Retina (tissue), 1 donor: ENCODE measurements around the gene ZNF335.
"Not testable (repeated sequence)": the region's sequence is repeated elsewhere in the genome, so short reads cannot be mapped to it uniquely, and the experiment has no call there.

Source experiments
- DNase-seq: peaks from one replicate; pipeline ENCODE4 v3.0.0-alpha.2; 2016

The ZNF335 gene

GRCh38 chr20:45910670-45911485 is 61.1 kb downstream of the ZNF335 start:
- DNase-seq: peak; percentile 91

- DNase-seq: no peak
Measured at GRCh38 chr20:45909817-45910669, 62.0 kb downstream of the ZNF335 start.

GRCh38 chr20:45909336-45909808 is 62.6 kb downstream of the ZNF335 start:
- no peak for DNase-seq

GRCh38 chr20:45908084-45908483 is 63.9 kb downstream of the ZNF335 start:
- DNase-seq: no peak

GRCh38 chr20:45907219-45907948 is 64.6 kb downstream of the ZNF335 start:
- no peak for DNase-seq

- no peak for DNase-seq
Measured at GRCh38 chr20:45905505-45906079, 66.4 kb downstream of the ZNF335 start.

- DNase-seq: no peak
Measured at GRCh38 chr20:45904583-45905504, 67.2 kb downstream of the ZNF335 start.

- no peak for DNase-seq
Measured at GRCh38 chr20:45902199-45902701, 69.8 kb downstream of the ZNF335 start.

GRCh38 chr20:45901332-45901731 is 70.7 kb downstream of the ZNF335 start:
- DNase-seq: not testable (repeated sequence)

GRCh38 chr20:45899046-45899835 is 72.8 kb downstream of the ZNF335 start:
- DNase-seq: no peak
